AG09319 (cell line): ENCODE measurements around the gene ARHGAP25.

Experiments used
- DNase-seq: peaks from one replicate; pipeline ENCODE4 v3.0.0-alpha.2; 2010; ENCODE audit warnings: low read depth; ENCODE audit errors: extremely low read depth
- TF ChIP-seq, protein P1 (sequence below): IDR thresholded peaks from 2 replicates; pipeline ENCODE4 v1.5.1; 2011; ENCODE audit warnings: low read depth, mild to moderate bottlenecking, inconsistent platforms, low read length, moderate library complexity

ARHGAP25 gene

DNA sequence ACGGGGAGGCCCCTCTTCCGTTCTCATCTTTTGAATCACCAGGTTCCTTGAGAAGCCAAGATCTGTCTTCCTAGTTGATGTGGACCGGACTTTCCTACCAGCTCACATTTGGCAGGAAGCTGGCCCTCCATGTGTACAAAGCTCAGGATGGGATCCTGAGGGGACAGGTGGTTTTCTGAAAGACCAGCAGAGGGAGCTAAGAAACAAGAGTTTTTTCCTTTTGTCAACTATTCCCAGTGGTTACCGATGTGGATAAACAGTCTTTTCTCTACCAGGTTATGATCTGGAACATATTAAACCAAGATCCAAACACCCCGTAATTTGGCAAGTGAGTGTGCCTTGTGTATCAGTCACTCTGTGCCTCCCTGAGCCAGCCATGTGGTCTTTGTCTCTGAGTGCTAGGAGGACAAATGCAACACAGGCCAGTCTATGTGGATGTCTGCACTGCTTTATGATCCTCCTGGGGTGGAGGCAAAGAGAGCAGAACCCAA, 25.1 kb upstream of the ARHGAP25 start:
- peak; percentile 23 for DNase-seq

DNA sequence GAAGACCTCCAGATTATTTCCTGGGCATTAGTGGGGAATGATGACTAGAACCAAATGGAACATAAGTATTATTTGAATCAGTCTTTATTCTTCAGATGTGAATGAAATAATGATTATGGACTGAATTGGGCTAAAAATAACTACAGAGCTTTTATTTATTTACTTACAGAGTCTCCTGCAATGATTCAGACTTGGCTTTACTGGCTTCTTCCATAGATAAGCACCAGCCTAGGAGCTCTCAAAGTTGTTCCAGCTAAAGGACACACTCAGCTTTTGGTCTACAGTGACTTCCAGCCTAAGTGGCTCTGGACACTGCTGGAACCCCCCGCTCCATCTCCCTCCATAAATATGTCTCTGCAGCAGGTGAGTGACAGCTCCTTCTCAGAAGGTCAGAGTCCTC, 24.3 kb upstream of the ARHGAP25 start:
- TF ChIP-seq, protein P1, sequence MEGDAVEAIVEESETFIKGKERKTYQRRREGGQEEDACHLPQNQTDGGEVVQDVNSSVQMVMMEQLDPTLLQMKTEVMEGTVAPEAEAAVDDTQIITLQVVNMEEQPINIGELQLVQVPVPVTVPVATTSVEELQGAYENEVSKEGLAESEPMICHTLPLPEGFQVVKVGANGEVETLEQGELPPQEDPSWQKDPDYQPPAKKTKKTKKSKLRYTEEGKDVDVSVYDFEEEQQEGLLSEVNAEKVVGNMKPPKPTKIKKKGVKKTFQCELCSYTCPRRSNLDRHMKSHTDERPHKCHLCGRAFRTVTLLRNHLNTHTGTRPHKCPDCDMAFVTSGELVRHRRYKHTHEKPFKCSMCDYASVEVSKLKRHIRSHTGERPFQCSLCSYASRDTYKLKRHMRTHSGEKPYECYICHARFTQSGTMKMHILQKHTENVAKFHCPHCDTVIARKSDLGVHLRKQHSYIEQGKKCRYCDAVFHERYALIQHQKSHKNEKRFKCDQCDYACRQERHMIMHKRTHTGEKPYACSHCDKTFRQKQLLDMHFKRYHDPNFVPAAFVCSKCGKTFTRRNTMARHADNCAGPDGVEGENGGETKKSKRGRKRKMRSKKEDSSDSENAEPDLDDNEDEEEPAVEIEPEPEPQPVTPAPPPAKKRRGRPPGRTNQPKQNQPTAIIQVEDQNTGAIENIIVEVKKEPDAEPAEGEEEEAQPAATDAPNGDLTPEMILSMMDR = no peak
- DNase-seq = no peak

More for the DNA sequence above, 25.1 kb upstream of the ARHGAP25 start:
- TF ChIP-seq, protein P1 = peak; percentile 74

DNA sequence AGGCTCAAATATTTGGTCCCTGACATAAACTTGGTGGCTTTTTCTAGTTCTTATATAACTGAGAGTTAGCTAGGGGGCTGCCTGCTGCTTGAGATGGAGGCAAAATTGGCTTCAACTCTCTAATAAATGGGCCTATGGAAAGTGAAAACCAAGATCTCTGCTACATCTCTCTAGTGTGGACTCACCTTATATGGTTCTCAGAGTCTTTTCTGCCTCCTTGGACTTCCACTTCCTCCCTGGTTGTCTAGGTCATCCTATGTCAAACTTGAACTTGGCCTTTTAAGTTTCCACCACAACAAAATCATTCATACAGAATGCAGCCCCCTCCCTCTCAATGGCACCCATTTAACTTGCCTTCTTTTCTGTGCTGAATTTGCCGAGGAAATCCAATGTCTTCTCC, 23.9 kb upstream of the ARHGAP25 start:
- TF ChIP-seq, protein P1 = no peak
- DNase-seq = no peak

DNA sequence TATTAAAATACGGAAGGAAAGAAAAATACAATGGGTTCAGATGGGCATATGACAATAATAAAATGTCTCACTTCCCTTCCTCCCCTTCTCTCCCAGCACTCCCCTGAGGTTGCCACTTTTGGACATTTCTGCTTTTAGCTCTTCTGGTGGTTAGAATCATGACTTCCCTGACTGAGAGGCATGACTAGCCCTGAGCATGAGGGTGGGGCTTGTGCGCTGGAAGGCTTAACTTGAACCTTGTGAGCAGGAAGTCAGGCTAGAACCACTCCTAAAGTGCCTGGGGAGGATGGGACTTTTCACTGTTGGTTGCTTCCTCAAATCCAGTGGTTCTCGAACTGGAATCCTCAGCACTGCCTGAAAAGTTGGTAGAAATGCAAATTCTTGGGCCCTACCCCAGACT, 19.7 kb upstream of the ARHGAP25 start:
- TF ChIP-seq, protein P1 = no peak
- DNase-seq = no peak

DNA sequence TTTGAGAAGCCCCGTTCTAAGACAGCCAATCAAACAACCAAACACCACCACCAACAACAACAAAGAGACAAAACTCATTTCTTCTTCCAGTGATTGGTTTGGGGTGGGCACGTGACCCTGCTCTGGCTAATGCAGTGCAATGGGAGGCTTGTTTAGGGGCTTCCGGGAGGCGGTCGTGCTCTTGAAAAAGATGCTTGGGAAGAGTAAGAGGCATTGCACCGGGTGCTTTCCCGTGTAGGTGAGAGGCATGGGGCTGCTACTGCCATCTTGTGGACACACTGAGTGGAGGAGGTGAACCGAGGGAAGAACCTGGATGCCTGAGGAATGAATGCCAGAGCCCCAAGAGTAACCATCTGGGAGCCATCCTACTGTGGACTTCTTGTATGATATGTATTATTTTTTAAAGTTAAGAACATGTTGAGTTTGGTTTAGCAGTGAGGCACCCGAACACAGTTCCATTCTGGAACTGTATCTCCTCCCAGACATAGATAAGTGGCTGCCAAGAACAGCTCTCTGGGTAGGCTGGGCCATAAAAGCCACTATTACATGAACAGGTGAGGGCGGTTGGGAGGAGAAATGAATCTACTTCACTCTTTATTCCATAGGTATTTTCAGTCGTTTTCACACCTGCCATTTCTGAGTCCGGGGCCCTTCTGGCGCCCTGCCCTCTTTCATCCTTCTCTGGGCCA, 19.1 kb upstream of the ARHGAP25 start:
- DNase-seq = no peak

DNA sequence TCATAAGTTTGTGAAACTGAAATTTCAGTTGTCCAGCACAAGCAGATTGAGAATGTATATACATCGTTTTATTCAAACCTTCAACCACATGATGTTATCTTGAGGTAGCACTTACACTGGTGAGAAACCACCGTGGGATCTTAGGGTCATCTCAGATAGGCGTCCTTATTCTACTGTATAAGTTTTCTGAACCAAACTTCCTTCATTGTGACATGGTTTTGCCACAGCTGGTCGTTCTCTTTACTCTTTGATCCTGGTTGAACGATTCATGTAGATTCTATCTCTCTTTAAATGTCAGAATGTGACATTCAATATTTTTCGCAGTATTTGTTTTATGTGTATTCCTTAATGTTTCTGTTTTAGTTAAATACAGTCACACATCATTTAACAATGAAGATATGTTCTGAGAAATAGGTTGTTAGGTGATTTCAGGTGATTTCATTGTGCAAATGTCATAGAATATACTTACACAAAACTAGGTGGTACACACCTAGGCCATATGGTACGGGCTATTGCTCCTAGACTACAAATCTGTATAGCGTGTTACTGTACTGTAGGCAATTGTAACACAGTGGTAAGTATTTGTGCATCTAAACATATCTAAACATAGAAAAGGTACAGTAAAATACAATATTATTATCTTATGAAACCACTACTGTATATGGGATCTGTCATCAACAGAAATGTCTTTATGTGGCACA, 17.9 kb upstream of the ARHGAP25 start:
- TF ChIP-seq, protein P1 = no peak
- DNase-seq = no peak

More for the DNA sequence above, 19.1 kb upstream of the ARHGAP25 start:
- TF ChIP-seq, protein P1 = peak; percentile 52

DNA sequence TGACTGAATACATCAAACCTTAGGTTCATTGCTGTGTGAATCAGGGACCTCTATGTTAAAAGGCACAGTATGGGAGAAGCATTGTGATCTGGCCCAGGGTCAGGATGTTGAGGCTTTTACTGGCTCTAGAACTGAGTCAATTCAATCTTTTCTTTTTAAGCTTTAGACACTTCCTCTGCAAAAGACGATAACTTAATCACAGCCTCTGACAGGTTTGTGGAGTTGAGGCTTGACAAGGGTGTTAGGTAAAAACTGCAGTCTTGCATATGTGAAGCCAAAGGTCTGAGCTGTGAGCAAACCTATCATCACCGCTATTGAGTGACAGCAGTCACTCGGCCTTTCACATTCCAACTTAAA, 17.3 kb upstream of the ARHGAP25 start:
- TF ChIP-seq, protein P1 = no peak
- no peak for DNase-seq
